HG03575 (cell line): ENCODE measurements around the gene LPAR3.
"Not testable (repeated sequence)": the region's sequence is repeated elsewhere in the genome, so short reads cannot be mapped to it uniquely, and the experiment has no call there.

Source experiments
- ATAC-seq: cut with Tn5 transposase; IDR thresholded peaks from one replicate; pipeline ENCODE4 v1.9.1; 2021; ENCODE audit not compliant: unreplicated experiment, insufficient number of reproducible peaks, low FRiP score; ENCODE audit errors: extremely low read depth

The LPAR3 gene

DNA sequence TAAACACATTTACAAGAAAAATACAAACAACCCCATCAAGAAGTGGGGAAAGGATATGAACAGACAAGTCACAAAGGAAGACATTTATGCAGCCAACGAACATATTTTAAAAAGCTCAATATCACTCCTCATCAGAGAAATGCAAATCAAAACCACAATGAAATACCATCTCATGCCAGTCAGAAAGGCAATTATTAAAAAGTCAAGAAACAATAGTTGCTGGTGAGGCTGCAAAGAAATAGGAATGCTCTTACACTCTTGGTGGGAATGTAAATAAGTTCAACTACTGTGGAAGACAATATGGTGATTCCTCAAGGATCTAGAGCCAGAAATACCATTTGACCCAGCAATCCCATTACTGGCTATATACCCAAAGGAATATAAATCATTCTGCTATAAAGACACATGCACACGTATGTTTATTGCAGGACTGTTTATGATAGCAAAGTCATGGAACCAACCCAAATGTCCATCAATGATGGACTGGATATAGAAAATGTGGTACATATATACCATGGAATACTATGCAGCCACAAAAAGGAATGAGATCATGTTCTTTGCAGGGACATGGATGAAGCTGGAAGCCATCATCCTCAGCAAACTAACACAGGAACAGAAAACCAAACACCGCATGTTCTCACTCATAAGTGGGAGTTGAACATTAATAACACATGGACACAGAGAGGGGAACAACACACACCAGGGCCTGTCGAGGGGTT is 15.9 kb upstream of the LPAR3 start:
- not testable (repeated sequence) for ATAC-seq

DNA sequence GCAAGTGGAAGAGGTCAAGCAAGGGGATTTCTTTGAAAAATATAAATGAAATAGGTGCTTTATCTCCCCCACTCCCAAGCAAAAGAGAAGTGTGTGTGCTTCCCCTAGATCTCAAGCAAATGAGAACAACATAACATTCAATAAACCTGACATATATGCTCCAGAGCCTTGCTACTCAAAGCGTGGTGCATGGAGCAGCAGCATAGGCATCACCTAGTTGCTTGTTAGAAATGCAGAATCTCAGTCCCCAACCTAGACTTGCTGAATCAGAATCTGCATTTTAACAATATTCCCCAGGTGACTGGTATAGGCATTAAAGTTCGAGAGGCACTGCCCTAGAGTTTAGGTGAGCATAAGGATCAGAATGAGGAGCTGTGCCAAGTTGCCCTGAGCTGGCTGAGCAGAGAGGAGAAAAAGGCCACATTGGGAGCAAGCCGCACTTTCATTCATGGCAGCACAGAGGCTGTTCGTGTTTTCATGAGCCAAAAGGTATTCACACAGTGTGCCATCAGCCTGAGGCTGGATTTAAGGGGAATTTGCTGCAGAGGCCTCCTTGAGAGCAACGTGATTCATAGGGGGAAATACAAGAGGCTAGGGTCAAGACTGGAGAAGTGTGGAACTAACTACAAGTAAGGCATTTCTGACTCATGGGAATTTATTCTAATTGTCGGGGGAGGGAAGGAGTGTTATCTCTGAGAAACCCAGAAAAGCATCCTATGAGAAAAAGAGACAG is 14.3 kb upstream of the LPAR3 start:
- ATAC-seq = no peak

- ATAC-seq = not testable (repeated sequence)
Measured at GRCh38 chr1:84902727-84903126, 9.7 kb upstream of the LPAR3 start.

DNA sequence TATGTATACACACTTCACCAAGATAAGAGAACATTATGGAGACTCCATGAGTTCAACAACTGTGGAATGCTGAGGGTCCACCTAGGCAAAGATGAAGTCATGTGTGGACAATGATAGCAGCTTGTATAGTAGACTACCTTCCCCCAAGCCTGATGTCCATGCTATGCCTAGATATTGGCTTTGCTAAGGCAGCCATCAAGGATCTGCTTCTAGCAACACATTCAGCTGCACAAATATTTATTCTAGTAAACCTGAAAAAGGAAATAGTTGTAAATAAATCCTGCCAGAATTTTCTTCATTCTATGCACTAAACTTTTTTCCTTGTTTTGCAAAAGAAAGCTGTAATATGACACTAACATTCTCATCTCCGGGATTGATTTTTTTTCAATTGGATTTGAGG is 7.0 kb upstream of the LPAR3 start:
- no peak for ATAC-seq

DNA sequence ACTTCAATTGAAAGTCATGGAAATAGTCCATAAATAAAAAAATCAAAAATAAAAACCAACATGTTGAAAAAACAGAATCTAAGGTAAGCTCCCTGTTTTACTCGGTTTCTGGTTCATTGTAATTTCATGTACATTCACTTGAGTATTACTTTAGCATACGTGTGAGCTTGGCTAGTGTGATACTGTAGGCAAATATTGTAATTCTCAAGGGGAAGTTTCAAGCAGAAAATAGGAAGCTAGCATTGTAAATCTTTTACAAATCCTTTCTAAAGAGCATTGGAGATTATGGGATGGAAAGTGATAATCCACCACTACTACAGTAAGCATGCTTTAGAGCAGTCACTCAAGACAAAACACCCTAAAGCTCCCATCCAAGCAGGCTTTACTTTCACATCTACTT is 3.3 kb upstream of the LPAR3 start:
- no peak for ATAC-seq

GRCh38 chr1:84890566-84890965 is 2.4 kb downstream of the LPAR3 start:
- no peak for ATAC-seq

DNA sequence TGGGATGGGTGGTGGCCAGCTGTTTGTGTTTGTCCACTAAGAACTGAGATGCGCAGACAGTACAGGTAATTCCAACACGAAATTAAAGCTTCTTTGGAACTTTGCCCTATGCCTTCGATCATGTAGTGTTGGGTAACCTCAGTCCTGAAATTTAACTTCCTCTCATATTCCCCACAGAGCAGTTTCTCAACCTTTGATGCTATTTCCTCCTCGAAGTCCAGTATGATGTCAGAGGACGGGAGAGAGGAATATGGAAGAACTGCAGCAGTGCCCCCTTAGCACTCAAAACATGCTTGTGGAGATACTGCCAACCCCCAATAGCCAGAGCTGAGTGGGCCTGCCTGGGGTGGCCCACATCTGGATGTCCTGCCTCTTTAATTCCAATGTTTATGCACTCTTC is 3.6 kb downstream of the LPAR3 start:
- ATAC-seq = no peak

DNA sequence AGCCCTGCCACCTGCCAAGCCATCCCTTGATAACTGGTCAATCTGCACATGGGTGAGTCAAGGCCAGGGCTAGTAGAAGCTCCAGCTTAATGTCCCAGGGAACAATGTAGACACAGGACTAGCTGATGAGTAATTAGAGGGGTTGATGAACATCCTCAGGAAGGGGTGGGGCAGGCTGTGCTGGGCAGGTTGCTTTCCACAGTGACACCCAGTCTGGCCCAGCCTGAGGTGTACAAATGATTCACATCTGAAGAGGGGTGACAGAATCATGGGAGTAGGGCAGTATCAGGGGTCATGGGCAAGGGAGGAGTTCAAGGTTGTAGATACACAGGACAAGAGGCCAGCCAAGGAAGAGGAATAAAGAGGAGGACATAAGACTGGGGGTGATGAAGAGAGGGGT is 4.3 kb downstream of the LPAR3 start:
- ATAC-seq = no peak

DNA sequence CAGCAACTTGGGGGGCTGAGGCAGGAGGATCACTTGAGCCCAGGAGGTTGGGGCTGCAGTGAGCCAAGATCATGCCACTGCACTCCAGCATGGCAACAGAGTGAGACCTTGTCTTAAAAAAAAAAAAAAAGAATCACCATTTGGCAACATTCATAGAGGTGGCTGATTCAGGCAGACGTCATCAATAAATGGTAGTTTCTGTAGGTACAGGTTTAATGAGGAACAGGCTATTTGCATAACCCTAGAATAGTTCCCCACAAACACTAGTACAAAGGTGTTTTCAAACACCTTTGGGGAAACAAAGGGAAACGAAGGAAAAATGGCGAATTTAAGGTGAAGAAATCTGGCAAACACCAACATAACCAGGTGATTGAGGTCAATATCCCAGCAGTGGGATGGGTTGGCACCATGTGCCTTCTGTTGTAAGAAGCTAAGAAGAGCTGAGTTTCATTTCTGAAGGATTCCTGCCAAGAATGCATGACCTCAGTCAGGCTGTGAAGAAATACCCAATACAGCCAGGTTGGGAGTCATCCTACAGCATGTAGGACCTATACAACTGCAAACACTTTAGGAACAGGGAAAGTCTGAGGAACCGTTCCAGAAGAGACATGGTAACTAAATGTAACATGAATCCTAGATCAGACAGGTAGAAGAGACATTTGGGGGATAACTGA is 5.6 kb downstream of the LPAR3 start:
- ATAC-seq = no peak

- no peak for ATAC-seq
Measured at GRCh38 chr1:84885469-84885868, 7.5 kb downstream of the LPAR3 start.

GRCh38 chr1:84884671-84885389 is 8.2 kb downstream of the LPAR3 start:
- no peak for ATAC-seq

DNA sequence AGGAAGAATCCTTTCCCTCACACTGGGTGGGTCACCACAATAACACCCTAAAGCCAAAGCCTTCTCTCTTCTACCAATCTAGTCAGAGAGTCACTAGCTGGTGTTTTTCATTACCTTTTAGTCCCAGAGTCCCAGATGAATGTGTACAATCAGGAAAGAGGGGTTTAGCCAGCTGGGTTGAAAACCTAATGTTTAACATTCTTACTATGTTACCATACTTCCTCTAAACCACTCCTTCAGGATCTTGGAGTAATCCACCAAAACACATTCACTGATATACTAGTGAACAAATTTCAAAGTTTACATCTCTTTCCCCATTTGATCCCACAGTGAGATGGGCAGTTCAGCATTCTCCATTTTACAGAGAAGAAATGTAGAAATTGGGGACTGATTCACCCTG is 9.7 kb downstream of the LPAR3 start:
- no peak for ATAC-seq

- no peak for ATAC-seq
Measured at GRCh38 chr1:84877592-84877991, 15.4 kb downstream of the LPAR3 start.

- ATAC-seq = no peak
Measured at GRCh38 chr1:84876353-84876752, 16.7 kb downstream of the LPAR3 start.

GRCh38 chr1:84873366-84873765 is 19.6 kb downstream of the LPAR3 start:
- ATAC-seq = no peak

DNA sequence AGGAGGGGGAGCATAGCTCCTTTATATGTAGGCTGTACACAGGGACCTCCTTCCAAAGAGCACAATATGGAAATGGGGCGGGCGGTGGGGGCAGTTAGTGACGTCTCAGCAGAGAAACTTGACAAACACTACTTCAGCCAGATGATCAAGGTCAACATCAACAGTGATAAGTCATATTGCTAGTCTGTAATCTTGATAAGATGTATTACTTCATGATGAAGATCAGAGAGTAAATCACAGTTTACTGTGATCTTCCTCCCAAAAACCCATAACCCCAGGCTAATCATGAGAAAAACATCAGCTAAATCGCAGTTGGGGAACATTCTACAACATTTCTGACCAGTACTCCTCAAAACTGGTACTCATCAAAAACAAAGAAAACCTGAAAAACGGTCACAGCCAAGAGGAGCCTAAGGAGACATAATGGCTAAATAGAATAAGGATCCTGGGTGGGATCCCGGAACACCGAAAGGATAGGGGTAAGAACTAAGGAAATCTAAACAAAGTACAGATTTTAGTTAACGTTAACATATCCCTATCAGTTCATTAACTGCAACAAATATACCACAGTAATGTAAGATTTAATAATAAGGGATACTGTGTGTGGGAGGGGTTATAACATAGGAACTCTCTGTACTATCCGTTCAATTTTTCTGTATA is 20.2 kb downstream of the LPAR3 start:
- no peak for ATAC-seq

- no peak for ATAC-seq
Measured at GRCh38 chr1:84871181-84871580, 21.8 kb downstream of the LPAR3 start.

DNA sequence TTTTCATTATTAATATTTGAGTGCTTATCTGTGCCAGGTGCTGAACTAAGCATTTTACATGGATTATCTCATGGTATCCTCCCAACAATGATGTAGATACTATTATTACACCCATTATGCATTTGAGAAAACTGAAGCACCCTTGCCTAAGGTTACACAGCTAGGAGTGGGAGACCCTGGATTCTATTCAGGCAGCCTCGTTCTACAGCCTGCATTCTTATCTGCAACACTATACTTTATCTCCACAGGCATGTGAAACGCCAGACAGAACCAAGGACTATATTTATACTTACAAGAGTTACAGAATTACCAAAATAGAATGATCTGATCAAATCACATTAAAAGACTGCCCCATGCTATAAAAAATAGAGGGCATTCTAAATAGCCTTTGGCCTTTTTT is 22.4 kb downstream of the LPAR3 start:
- no peak for ATAC-seq

GRCh38 chr1:84869720-84870119 is 23.3 kb downstream of the LPAR3 start:
- no peak for ATAC-seq
